HCT116 (cell line): ENCODE results near the gene TPH2. TPM values are rescaled to one million over a fixed set of nuclear protein-coding genes. Genes with fewer than 3 reads are reported as not detected.

ENCODE experiments used
- ATAC-seq: fragments of 200-7000 bp; cut with Tn5 transposase; 2 replicates; pipeline ENCODE4 v1.9.1; 2020; ENCODE audit warnings: mild to moderate bottlenecking, moderate library complexity
- Bru-seq: library from RNA; stranded (reverse); fragments of 400-500 nt; gene quantifications from one replicate; lab custom pipeline; 2021; lab: Mats Ljungman, UMichigan
- BruChase-seq, 2 experiments: library from RNA; stranded (reverse); fragments of 400-500 nt; gene quantifications; one replicate each; lab custom pipeline; 2021; lab: Mats Ljungman, UMichigan
- BruUV-seq: library from RNA; stranded (reverse); fragments of 400-500 nt; replicated peaks from 2 replicates; lab custom pipeline; 2021; lab: Mats Ljungman, UMichigan
- CTCF ChIA-PET: fragments of 300-600 bp; sonication (Branson Sonifier 250); formaldehyde crosslinking; loops from one replicate; lab custom pipeline; 2021; ENCODE audit warnings: antibody characterized with exemption; lab: Charles Lee
- POLR2A ChIA-PET: fragments of 300-600, 350-600 bp; sonication (Branson Sonifier 250); formaldehyde crosslinking; loops from one replicate; lab custom pipeline; 2021; ENCODE audit warnings: antibody characterized with exemption; lab: Charles Lee
- RAD21 ChIA-PET, 2 experiments: fragments of 300-600 bp; sonication (Branson Sonifier 250); formaldehyde crosslinking; loops; one replicate each; lab custom pipeline; 2023; ENCODE audit warnings: low total read pairs in 2 of 2; ENCODE audit not compliant: uncharacterized antibody in 2 of 2, unreplicated experiment in 2 of 2, low non-redundant PET in 1 of 2; lab: Charles Lee
- DNase-seq: peaks from one replicate; pipeline ENCODE4 v3.0.0-alpha.2; 2010; ENCODE audit warnings: low read depth, low spot score
- H2AFZ ChIP-seq: fragments of 200-600 bp; shearing (Covaris generic), sonication (generic); 2 replicates; pipeline ENCODE4 v1.6.1; 2017; ENCODE audit warnings: low read depth, mixed run types, mixed read lengths, antibody characterized with exemption, low read length; ENCODE audit not compliant: poor library complexity, severe bottlenecking
- H3K27ac ChIP-seq: 2 replicates; pipeline ENCODE4 v1.5.1; 2012; ENCODE audit warnings: low read depth, low read length
- H3K27me3 ChIP-seq: fragments of 200-600 bp; sonication (generic); 2 replicates; pipeline ENCODE4 v1.6.1; 2016; ENCODE audit warnings: mixed run types, low read length, mixed read lengths; ENCODE audit not compliant: insufficient read depth
- H3K36me3 ChIP-seq, 2 experiments: fragments of 200-500 bp in 1 of 2; fragments of 200-600 bp in 1 of 2; sonication (Bioruptor generic) in 1 of 2; sonication (generic) in 1 of 2; 2 replicates each; pipeline versions ENCODE4 v1.5.1 to v1.6.1; 2014 to 2016; ENCODE audit warnings: low read length in 2 of 2, inconsistent platforms in 1 of 2, mixed read lengths in 1 of 2, mixed run types in 1 of 2; ENCODE audit not compliant: insufficient read depth in 2 of 2, control insufficient read depth in 1 of 2
- H3K4me1 ChIP-seq, 2 experiments: fragments of 200-600 bp in 1 of 2; sonication (generic) in 1 of 2; 2 replicates each; pipeline versions ENCODE4 v1.5.1 to v1.6.1; 2012 to 2017; ENCODE audit warnings: low read length in 2 of 2, inconsistent platforms in 1 of 2, mild to moderate bottlenecking in 1 of 2, mixed read lengths in 1 of 2, mixed run types in 1 of 2, moderate library complexity in 1 of 2; ENCODE audit not compliant: insufficient read depth in 2 of 2, control insufficient read depth in 1 of 2
- H3K4me2 ChIP-seq: fragments of 200-600 bp; sonication (generic); 2 replicates; pipeline ENCODE4 v1.6.1; 2017; ENCODE audit warnings: mixed run types, low read length, mixed read lengths
- H3K4me3 ChIP-seq, 2 experiments: fragments of 200-600 bp in 1 of 2; sonication (generic) in 1 of 2; replicated peaks in 1 of 2; 2 replicates each; pipeline ENCODE4 v1.5.1; 2011 to 2016; ENCODE audit warnings: low read length in 2 of 2, control low read depth in 1 of 2, low read depth in 1 of 2, mild to moderate bottlenecking in 1 of 2, mixed read lengths in 1 of 2, mixed run types in 1 of 2
- H3K79me2 ChIP-seq: fragments of 200-600 bp; sonication (generic); 2 replicates; pipeline ENCODE4 v1.6.1; 2017; ENCODE audit warnings: mild to moderate bottlenecking, mixed run types, low read length, moderate library complexity, mixed read lengths; ENCODE audit not compliant: insufficient read depth
- H3K9ac ChIP-seq: fragments of 200-600 bp; sonication (generic); 2 replicates; pipeline ENCODE4 v1.6.1; 2016; ENCODE audit warnings: low read length, mixed read lengths
- H3K9me2 ChIP-seq: fragments of 200-600 bp; sonication (generic), shearing (Covaris generic); 2 replicates; pipeline ENCODE4 v1.6.1; 2017; ENCODE audit warnings: mixed run types, mild to moderate bottlenecking, moderate library complexity; ENCODE audit not compliant: insufficient read depth
- H3K9me3 ChIP-seq, 2 experiments: fragments of 200-500 bp in 1 of 2; fragments of 200-600 bp in 1 of 2; sonication (Bioruptor generic) in 1 of 2; sonication (generic) in 1 of 2; 2 replicates each; pipeline ENCODE4 v1.6.1; 2014 to 2017; ENCODE audit warnings: low read length in 2 of 2, mixed read lengths in 2 of 2, inconsistent platforms in 1 of 2, low read depth in 1 of 2, mild to moderate bottlenecking in 1 of 2, mixed run types in 1 of 2, moderate library complexity in 1 of 2; ENCODE audit not compliant: control insufficient read depth in 1 of 2, insufficient read depth in 1 of 2
- H4K20me1 ChIP-seq: fragments of 200-600 bp; sonication (generic), shearing (Covaris generic); 2 replicates; pipeline ENCODE4 v1.6.1; 2017; ENCODE audit warnings: mixed run types, mild to moderate bottlenecking, moderate library complexity; ENCODE audit not compliant: insufficient read depth
- CBX3 ChIP-seq: IDR thresholded peaks from 2 replicates; pipeline ENCODE4 v1.6.1; 2012; ENCODE audit warnings: low read depth
- CEBPB ChIP-seq: IDR thresholded peaks from 2 replicates; pipeline ENCODE4 v1.6.1; 2012; ENCODE audit warnings: low read depth
- CTCF ChIP-seq, 3 experiments: fragments of 200-600 bp in 1 of 3; sonication (generic) in 1 of 3; IDR thresholded peaks in 2 of 3; conservative IDR thresholded peaks in 1 of 3; 2 replicates each; pipeline ENCODE4 v1.5.1; 2012 to 2017; ENCODE audit warnings: low read depth in 2 of 3, low read length in 2 of 3, antibody characterized with exemption in 1 of 3, borderline replicate concordance in 1 of 3, control low read depth in 1 of 3, mild to moderate bottlenecking in 1 of 3, mixed read lengths in 1 of 3, mixed run types in 1 of 3, moderate library complexity in 1 of 3; ENCODE audit not compliant: insufficient read depth in 1 of 3
- EGR1 ChIP-seq: IDR thresholded peaks from 2 replicates; pipeline ENCODE4 v1.6.1; 2012; ENCODE audit warnings: low read depth
- ELF1 ChIP-seq: IDR thresholded peaks from 2 replicates; pipeline ENCODE4 v1.6.1; 2012; ENCODE audit warnings: low read depth, borderline replicate concordance
- EZH2 ChIP-seq: fragments of 200-600 bp; sonication (generic); IDR thresholded peaks from 2 replicates; pipeline ENCODE4 v1.6.1; 2017; ENCODE audit warnings: antibody characterized with exemption, mixed run types
- FOSL1 ChIP-seq: IDR thresholded peaks from 2 replicates; pipeline ENCODE4 v1.6.1; 2012; ENCODE audit warnings: low read depth
- MAX ChIP-seq: IDR thresholded peaks from 2 replicates; pipeline ENCODE4 v1.6.1; 2012
- POLR2A ChIP-seq: IDR thresholded peaks from 2 replicates; pipeline ENCODE4 v1.7.0; 2011; ENCODE audit warnings: borderline replicate concordance; ENCODE audit not compliant: insufficient read depth, insufficient read length; ENCODE audit errors: extremely low read depth
- POLR2AphosphoS5 ChIP-seq: IDR thresholded peaks from 2 replicates; pipeline ENCODE4 v1.6.1; 2011; ENCODE audit warnings: mild to moderate bottlenecking, low read depth, low read length, moderate library complexity
- RAD21 ChIP-seq: IDR thresholded peaks from 2 replicates; pipeline ENCODE4 v1.6.1; 2012; ENCODE audit warnings: low read depth, mild to moderate bottlenecking
- REST ChIP-seq: IDR thresholded peaks from 2 replicates; pipeline ENCODE4 v1.6.1; 2012; ENCODE audit warnings: low read depth
- SIN3A ChIP-seq: IDR thresholded peaks from 2 replicates; pipeline ENCODE4 v1.6.1; 2012; ENCODE audit warnings: low read depth
- SP1 ChIP-seq: IDR thresholded peaks from 2 replicates; pipeline ENCODE4 v1.6.1; 2012; ENCODE audit warnings: low read depth
- SRF ChIP-seq: IDR thresholded peaks from 2 replicates; pipeline ENCODE4 v1.6.1; 2012; ENCODE audit warnings: low read depth
- TCF7L2 ChIP-seq: IDR thresholded peaks from 2 replicates; pipeline ENCODE4 v1.7.0; 2011; ENCODE audit warnings: borderline replicate concordance, inconsistent platforms; ENCODE audit not compliant: insufficient read depth, insufficient read length; ENCODE audit errors: extremely low read depth
- YY1 ChIP-seq: IDR thresholded peaks from 2 replicates; pipeline ENCODE4 v1.6.1; 2011; ENCODE audit warnings: low read length, low read depth, moderate library complexity, mild to moderate bottlenecking; ENCODE audit not compliant: insufficient replicate concordance; ENCODE audit errors: extremely low read depth
- ZFX ChIP-seq: fragments of 450-650 bp; IDR thresholded peaks from 2 replicates; pipeline ENCODE4 v1.6.1; 2017
- ZNF274 ChIP-seq: fragments of 200-500 bp; sonication (Bioruptor generic); IDR thresholded peaks from 2 replicates; pipeline ENCODE4 v1.6.1; 2014; ENCODE audit warnings: mild to moderate bottlenecking, low read depth, low read length, inconsistent platforms
- intact Hi-C: fragments of 100-400 bp; cut with micrococcal nuclease; formaldehyde crosslinking; loops from 2 replicates; pipeline ENCODE4 v1.10.0; 2022
- long read RNA-seq: library from polyadenylated mRNA; unstranded; transcript quantifications from one replicate; pipeline ENCODE4 v2.0.0, GENCODE V29; 2021; ENCODE audit not compliant: unreplicated experiment
- polyA plus RNA-seq: library from polyadenylated mRNA; unstranded; fragments of >200 nt; gene quantifications from 2 replicates; pipeline ENCODE4 v1.2.1, GENCODE V29; 2012; ENCODE audit warnings: missing spikeins
- total RNA-seq: library from RNA; stranded (reverse); gene quantifications from one replicate; pipeline ENCODE4 v1.2.1, GENCODE V29; 2021; ENCODE audit not compliant: unreplicated experiment
- TF ChIP-seq, protein P1 (sequence below): IDR thresholded peaks from 2 replicates; pipeline ENCODE4 v1.6.1; 2012

Gene TPH2
- total RNA-seq, result not detected
- polyA plus RNA-seq, result not detected in 2 replicates
- Bru-seq, nascent RNA, result percentile 8 among the genes with signal in this experiment
- percentile 11 among the genes with signal in this experiment for BruChase-seq, experiment 1, labeled RNA remaining after a 6-hour chase
- percentile 10 among the genes with signal in this experiment for BruChase-seq, experiment 2, labeled RNA remaining after a 2-hour chase
- long read RNA-seq, result 0 reads

DNA sequence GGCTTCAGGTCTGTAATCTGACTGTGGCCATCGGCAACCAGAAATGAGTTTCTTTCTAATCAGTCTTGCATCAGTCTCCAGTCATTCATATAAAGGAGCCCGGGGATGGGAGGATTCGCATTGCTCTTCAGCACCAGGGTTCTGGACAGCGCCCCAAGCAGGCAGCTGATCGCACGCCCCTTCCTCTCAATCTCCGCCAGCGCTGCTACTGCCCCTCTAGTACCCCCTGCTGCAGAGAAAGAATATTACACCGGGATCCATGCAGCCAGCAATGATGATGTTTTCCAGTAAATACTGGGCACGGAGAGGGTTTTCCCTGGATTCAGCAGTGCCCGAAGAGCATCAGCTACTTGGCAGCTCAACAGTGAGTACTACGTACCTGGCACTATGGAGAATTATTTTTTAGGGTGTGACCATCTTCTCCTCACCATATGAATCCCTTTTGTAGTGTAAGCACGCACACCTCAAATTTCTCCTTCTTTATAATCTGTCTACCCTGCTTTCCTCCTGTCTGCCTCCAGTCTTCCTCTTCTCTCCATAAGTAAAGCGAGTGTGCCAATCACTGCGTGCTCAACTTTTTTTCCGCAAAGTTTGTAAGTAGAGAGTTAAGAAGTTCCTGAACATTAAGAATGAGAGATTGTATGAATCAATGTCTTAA, at the start of gene TPH2:
Gene TPH2 (plus strand): TSS at position 118 of the 658 bp plus-strand sequence. CDS start 142 bp downstream, at position 260.
- H3K27me3 ChIP-seq, result peaks cover 25% of the 10 kb centered on the region
- ChIA-PET POLR2A (no interaction called here), RAD21 (no interaction called here), CTCF (interaction anchor here (2.1 kb wide), 1 partner anchor 159 kb away, joined by 7 read pairs; no protein-coding TSS in a partner anchor)
- no peak within 1 kb of the TSS for H3K27ac ChIP-seq
- H3K9me3 ChIP-seq, result no peaks in the 10 kb centered on the region
- H3K4me2 ChIP-seq, result 0 out of 2 replicates have a peak within 1 kb of the TSS, but pooled peaks have one; percentile 14
- no peak within 1 kb of the TSS for H2AFZ ChIP-seq
- H4K20me1 ChIP-seq, result no peaks in the 10 kb centered on the region
- H3K9ac ChIP-seq, result no peak within 1 kb of the TSS
- peak; percentile 37 to 74 (median 74); a peak in 5 of 6 replicates for TF ChIP-seq CTCF (IDR thresholded peaks at IDR 0.05 in 2 of 3, conservative IDR thresholded peaks at IDR 0.05 in 1 of 3; ENCODE audit: borderline replicate concordance in 1 of 3, insufficient read depth in 1 of 3, low read depth in 2 of 3, low read length in 2 of 3)
- no peak for TF ChIP-seq CEBPB
- TF ChIP-seq, protein P1, sequence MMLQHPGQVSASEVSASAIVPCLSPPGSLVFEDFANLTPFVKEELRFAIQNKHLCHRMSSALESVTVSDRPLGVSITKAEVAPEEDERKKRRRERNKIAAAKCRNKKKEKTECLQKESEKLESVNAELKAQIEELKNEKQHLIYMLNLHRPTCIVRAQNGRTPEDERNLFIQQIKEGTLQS, result no peak
- TF ChIP-seq FOSL1, result no peak
- TF ChIP-seq YY1, result peak; percentile 26
- no peak for TF ChIP-seq EZH2
- TF ChIP-seq SRF, result no peak
- TF ChIP-seq REST, result peak; percentile 97
- no peak for TF ChIP-seq SIN3A
- TF ChIP-seq EGR1, result no peak
- no peak for TF ChIP-seq POLR2A
- no peak for TF ChIP-seq ELF1
- peak; percentile 24 for TF ChIP-seq TCF7L2
- TF ChIP-seq POLR2AphosphoS5, result no peak
- TF ChIP-seq SP1, result no peak
- no peak for TF ChIP-seq ZFX
- TF ChIP-seq CBX3, result no peak
- TF ChIP-seq ZNF274, result no peak
- TF ChIP-seq MAX, result no peak
- TF ChIP-seq RAD21, result peak; percentile 60
- DNase-seq (peak; percentile 31), ATAC-seq (peak; percentile 94)
- H3K4me3 ChIP-seq, result no peak within 1 kb of the TSS
- no peaks in the 10 kb centered on the region for H3K36me3 ChIP-seq
- BruUV-seq, result no TSS peak
- H3K79me2 ChIP-seq, result no peaks in the 10 kb centered on the region
- H3K4me1 ChIP-seq, result no peaks in the 10 kb centered on the region
- H3K9me2 ChIP-seq, result no peaks in the 10 kb centered on the region
- intact Hi-C loops, result no loop called here
